CD4-positive, alpha-beta T cell (primary cell): ENCODE measurements around the gene DDX60. TPM values are rescaled to one million over a fixed set of nuclear protein-coding genes. Genes with fewer than 3 reads are reported as not detected.
"Not testable (repeated sequence)": the region's sequence is repeated elsewhere in the genome, so short reads cannot be mapped to it uniquely, and the experiment has no call there.

Source experiments
- ATAC-seq: fragments of 200-7000 bp; cut with Tn5 transposase; one replicate; pipeline ENCODE4 v1.10.0; 2022; ENCODE audit warnings: mild to moderate bottlenecking; ENCODE audit not compliant: poor library complexity
- CTCF ChIA-PET: fragments of 350-600 bp; sonication (Branson Sonifier 250); formaldehyde crosslinking; loops from one replicate; lab custom pipeline; 2021; ENCODE audit warnings: antibody characterized with exemption, inconsistent platforms; lab: Charles Lee
- POLR2A ChIA-PET: fragments of 350-600 bp; sonication (Branson Sonifier 250); formaldehyde crosslinking; loops from one replicate; lab custom pipeline; 2021; ENCODE audit warnings: antibody characterized with exemption, inconsistent platforms; lab: Charles Lee
- DNase-seq, 14 experiments: peaks; one replicate each; pipeline ENCODE4 v3.0.0-alpha.2; 2013 to 2020; ENCODE audit warnings: mixed read lengths in 2 of 14
- H3K27ac ChIP-seq, 2 donors: one replicate each; pipeline versions ENCODE4 v1.5.1 to v1.7.0; 2013; ENCODE audit warnings: low read length in 2 of 2, low read depth in 1 of 2, mild to moderate bottlenecking in 1 of 2
- H3K27me3 ChIP-seq, 2 experiments: 1 replicate in 1 of 2; 2 replicates in 1 of 2; pipeline versions ENCODE4 v1.6.1 to v1.7.0; 2013; ENCODE audit warnings: low read length in 2 of 2, control low read depth in 1 of 2, mild to moderate bottlenecking in 1 of 2, moderate library complexity in 1 of 2; ENCODE audit not compliant: insufficient read depth in 2 of 2, control insufficient read depth in 1 of 2
- H3K36me3 ChIP-seq: one replicate; pipeline ENCODE4 v1.6.1; 2013; ENCODE audit warnings: low read length, control low read depth; ENCODE audit not compliant: insufficient read depth
- H3K4me1 ChIP-seq: one replicate; pipeline ENCODE4 v1.6.1; 2013; ENCODE audit warnings: low read length, control low read depth; ENCODE audit not compliant: insufficient read depth
- H3K4me3 ChIP-seq: one replicate; pipeline ENCODE4 v1.5.1; 2013; ENCODE audit warnings: mild to moderate bottlenecking, low read length, moderate library complexity
- H3K9me3 ChIP-seq, 2 experiments: 1 replicate in 1 of 2; 2 replicates in 1 of 2; pipeline versions ENCODE4 v1.6.1 to v1.7.0; 2013; ENCODE audit warnings: low read length in 2 of 2, mild to moderate bottlenecking in 2 of 2, control low read depth in 1 of 2, moderate library complexity in 1 of 2; ENCODE audit not compliant: control insufficient read depth in 1 of 2, insufficient read depth in 1 of 2
- H3K27ac Mint-ChIP-seq: one replicate; pipeline ENCODE4 v1.8.0; 2020; ENCODE audit warnings: mixed read lengths
- H3K27me3 Mint-ChIP-seq: one replicate; pipeline ENCODE4 v1.8.0; 2021; ENCODE audit warnings: mixed read lengths
- H3K36me3 Mint-ChIP-seq: one replicate; pipeline ENCODE4 v1.8.0; 2021; ENCODE audit warnings: low read depth, mixed read lengths
- H3K4me1 Mint-ChIP-seq: one replicate; pipeline ENCODE4 v1.8.0; 2021; ENCODE audit warnings: low read depth, mixed read lengths
- H3K4me3 Mint-ChIP-seq: one replicate; pipeline ENCODE4 v1.8.0; 2020; ENCODE audit warnings: mild to moderate bottlenecking, mixed read lengths
- H3K9me3 Mint-ChIP-seq: one replicate; pipeline ENCODE4 v1.8.0; 2020; ENCODE audit warnings: mixed read lengths
- intact Hi-C, 2 experiments: fragments of 100-400 bp; cut with DNase I in 1 of 2; cut with micrococcal nuclease in 1 of 2; formaldehyde crosslinking; loops; one replicate each; pipeline versions ENCODE4 v1.15.1 to v1.9.0; 2023 to 2025; cut with DNase I, micrococcal nuclease
- total RNA-seq, 174 experiments: library from RNA in 2 of 174; stranded (reverse) in 2 of 174; gene quantifications; one replicate each; pipeline ENCODE4 v1.2.3 and lab custom pipeline; 2021 to 2026
- TF ChIP-seq, protein P1 (sequence below): fragments of 200-600 bp; IDR thresholded peaks from one replicate; pipeline ENCODE4 v1.8.0; 2022; ENCODE audit warnings: antibody characterized with exemption, mild to moderate bottlenecking

Gene DDX60
- total RNA-seq, 2 experiments from 2014 or later: 11.9 to 12.2 TPM

DNA sequence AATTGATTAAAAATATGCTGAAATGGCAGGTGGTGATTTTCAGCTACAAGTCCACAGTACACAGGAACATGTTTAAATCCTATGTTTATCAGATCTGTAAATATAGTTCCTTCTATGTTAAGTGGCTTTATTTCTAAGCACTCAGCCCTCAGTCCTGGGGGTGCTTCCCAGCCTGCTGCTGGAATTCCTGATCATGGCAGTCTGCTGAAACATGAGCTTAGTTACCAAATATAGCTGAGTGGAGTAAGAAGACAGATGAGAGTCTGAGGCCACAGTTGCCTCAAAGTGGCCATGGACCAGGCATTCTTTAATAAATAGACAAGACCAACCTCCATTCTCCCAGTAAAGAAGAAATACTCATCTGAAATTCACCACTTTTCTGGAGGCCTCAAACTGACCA lies 17.1 kb upstream of the DDX60 start:
- no peaks in the 10 kb centered on the region for H3K27me3 ChIP-seq
- no peak overlapping the region for H3K27ac Mint-ChIP-seq
- POLR2A ChIA-PET: interaction anchor here (1.4 kb wide), 1 partner anchor 17 kb away, joined by 3 read pairs; the partner anchor contains the start of gene DDX60
- H3K36me3 Mint-ChIP-seq: peaks cover 3% of the 10 kb centered on the region
- H3K27me3 Mint-ChIP-seq: no peaks in the 10 kb centered on the region
- CTCF ChIA-PET: no interaction called here
- DNase-seq: no peak
- no peaks in the 10 kb centered on the region for H3K36me3 ChIP-seq
- H3K9me3 Mint-ChIP-seq: no peaks in the 10 kb centered on the region
- no peak overlapping the region for H3K4me3 Mint-ChIP-seq
- H3K9me3 ChIP-seq: no peaks in the 10 kb centered on the region
- intact Hi-C loops: no loop called here
- H3K4me3 ChIP-seq: no peak overlapping the region
- no peak overlapping the region for H3K27ac ChIP-seq
- H3K4me1 Mint-ChIP-seq: no peaks in the 10 kb centered on the region
- H3K4me1 ChIP-seq: no peaks in the 10 kb centered on the region
- no peak for ATAC-seq
- TF ChIP-seq, protein P1, sequence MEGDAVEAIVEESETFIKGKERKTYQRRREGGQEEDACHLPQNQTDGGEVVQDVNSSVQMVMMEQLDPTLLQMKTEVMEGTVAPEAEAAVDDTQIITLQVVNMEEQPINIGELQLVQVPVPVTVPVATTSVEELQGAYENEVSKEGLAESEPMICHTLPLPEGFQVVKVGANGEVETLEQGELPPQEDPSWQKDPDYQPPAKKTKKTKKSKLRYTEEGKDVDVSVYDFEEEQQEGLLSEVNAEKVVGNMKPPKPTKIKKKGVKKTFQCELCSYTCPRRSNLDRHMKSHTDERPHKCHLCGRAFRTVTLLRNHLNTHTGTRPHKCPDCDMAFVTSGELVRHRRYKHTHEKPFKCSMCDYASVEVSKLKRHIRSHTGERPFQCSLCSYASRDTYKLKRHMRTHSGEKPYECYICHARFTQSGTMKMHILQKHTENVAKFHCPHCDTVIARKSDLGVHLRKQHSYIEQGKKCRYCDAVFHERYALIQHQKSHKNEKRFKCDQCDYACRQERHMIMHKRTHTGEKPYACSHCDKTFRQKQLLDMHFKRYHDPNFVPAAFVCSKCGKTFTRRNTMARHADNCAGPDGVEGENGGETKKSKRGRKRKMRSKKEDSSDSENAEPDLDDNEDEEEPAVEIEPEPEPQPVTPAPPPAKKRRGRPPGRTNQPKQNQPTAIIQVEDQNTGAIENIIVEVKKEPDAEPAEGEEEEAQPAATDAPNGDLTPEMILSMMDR: no peak

GRCh38 chr4:168334053-168334452 lies 15.5 kb upstream of the DDX60 start:
- Histone ChIP-seq H3K4me3 (no peak overlapping the region), H3K9me3 (no peaks in the 10 kb centered on the region), H3K36me3 (no peaks in the 10 kb centered on the region), H3K27me3 (no peaks in the 10 kb centered on the region), H3K27ac (no peak overlapping the region), H3K4me1 (no peaks in the 10 kb centered on the region)
- ChIA-PET POLR2A (no interaction called here), CTCF (no interaction called here)
- no peaks in the 10 kb centered on the region for H3K4me1 Mint-ChIP-seq
- no peaks in the 10 kb centered on the region for H3K27me3 Mint-ChIP-seq
- TF ChIP-seq, protein P1: no peak
- no peak for DNase-seq
- H3K36me3 Mint-ChIP-seq: no peaks in the 10 kb centered on the region
- ATAC-seq: no peak
- intact Hi-C loops: no loop called here
- H3K27ac Mint-ChIP-seq: no peak overlapping the region
- H3K9me3 Mint-ChIP-seq: no peaks in the 10 kb centered on the region
- no peak overlapping the region for H3K4me3 Mint-ChIP-seq

- DNase-seq, H3K4me3 ChIP-seq, H3K27me3 ChIP-seq, ATAC-seq, H3K27ac Mint-ChIP-seq, H3K36me3 ChIP-seq, H3K27me3 Mint-ChIP-seq, H3K4me3 Mint-ChIP-seq, H3K36me3 Mint-ChIP-seq, POLR2A ChIA-PET, CTCF ChIA-PET, H3K9me3 ChIP-seq, H3K9me3 Mint-ChIP-seq, H3K27ac ChIP-seq, H3K4me1 Mint-ChIP-seq, intact Hi-C loops, H3K4me1 ChIP-seq: not testable (repeated sequence)
These were observed 12.0 kb upstream of the DDX60 start for GRCh38 chr4:168330575-168330974.

GRCh38 chr4:168325591-168325990 lies 7.0 kb upstream of the DDX60 start:
- POLR2A ChIA-PET: no interaction called here
- Histone ChIP-seq H3K36me3 (no peaks in the 10 kb centered on the region), H3K4me1 (no peaks in the 10 kb centered on the region), H3K27me3 (no peaks in the 10 kb centered on the region), H3K9me3 (no peaks in the 10 kb centered on the region), H3K4me3 (no peak overlapping the region), H3K27ac (no peak overlapping the region)
- H3K36me3 Mint-ChIP-seq: no peaks in the 10 kb centered on the region
- CTCF ChIA-PET: no interaction called here
- intact Hi-C loops: no loop called here
- DNase-seq: no peak
- H3K4me1 Mint-ChIP-seq: peaks cover 10% of the 10 kb centered on the region
- no peaks in the 10 kb centered on the region for H3K27me3 Mint-ChIP-seq
- no peak overlapping the region for H3K27ac Mint-ChIP-seq
- TF ChIP-seq, protein P1: no peak
- no peaks in the 10 kb centered on the region for H3K9me3 Mint-ChIP-seq
- no peak for ATAC-seq
- no peak overlapping the region for H3K4me3 Mint-ChIP-seq
